Measurements from ENCODE around the gene MANBA. TPM values are rescaled to one million over a fixed set of nuclear protein-coding genes. Genes with fewer than 3 reads are reported as not detected.
A peak's percentile ranks its signal among the peaks of the same experiment; 100 is the strongest.

The MANBA gene
- total and polyA plus RNA-seq, 2 of the 13 experiments (the other 11 are each of a cell fraction or from before 2014, with no cell fraction given): 11.7 to 33.3 TPM

- no peak for TF ChIP-seq STAT6 (CRISPR knock-in tag; IDR thresholded peaks at IDR 0.05; ENCODE audit: borderline replicate concordance)
- peak; percentile 26; the same call in 1 of the 2 replicates for TF ChIP-seq KDM2A (CRISPR knock-in tag; IDR thresholded peaks at IDR 0.05; ENCODE audit: borderline replicate concordance, low read depth)
- TF ChIP-seq ZNF839 (CRISPR knock-in tag; IDR thresholded peaks at IDR 0.05; ENCODE audit: borderline replicate concordance): no peak
- TF ChIP-seq NR2C2 (CRISPR knock-in tag; IDR thresholded peaks at IDR 0.05; ENCODE audit: borderline replicate concordance): peak; percentile 86
- TF ChIP-seq ZBTB7B (CRISPR knock-in tag; IDR thresholded peaks at IDR 0.05): peak; percentile 65; the same call in 1 of the 2 replicates
- peak; percentile 58; the same call in 1 of the 2 replicates for TF ChIP-seq CBX5 (CRISPR knock-in tag; IDR thresholded peaks at IDR 0.05; ENCODE audit: borderline replicate concordance)
- TF ChIP-seq ZNF552 (CRISPR knock-in tag; IDR thresholded peaks at IDR 0.05; ENCODE audit: borderline replicate concordance): no peak
- TF ChIP-seq BCL6 (CRISPR knock-in tag; IDR thresholded peaks at IDR 0.05): peak; percentile 70
- TF ChIP-seq NFE2 (CRISPR knock-in tag; IDR thresholded peaks at IDR 0.05): no peak
- TF ChIP-seq HNRNPL (IDR thresholded peaks at IDR 0.05; ENCODE audit: low read depth, low read length): 0 out of 2 replicates have a peak, but pooled peaks have one; percentile 54
- TF ChIP-seq ESRRA (CRISPR knock-in tag; IDR thresholded peaks at IDR 0.05; ENCODE audit: low read depth): peak; percentile 59; the same call in 1 of the 2 replicates
- no peak for TF ChIP-seq MIXL1 (CRISPR knock-in tag; IDR thresholded peaks at IDR 0.05)
- TF ChIP-seq MAZ (IDR thresholded peaks at IDR 0.05; ENCODE audit: borderline replicate concordance, low read depth, low read length): peak; percentile 68; the same call in 1 of the 2 replicates
- TF ChIP-seq MAZ (CRISPR knock-in tag; IDR thresholded peaks at IDR 0.05; ENCODE audit: low read depth): 0 out of 2 replicates have a peak, but pooled peaks have one; percentile 38
- TF ChIP-seq ZNF207 (IDR thresholded peaks at IDR 0.05; ENCODE audit: borderline replicate concordance): no peak
- TF ChIP-seq HMGXB3 (CRISPR knock-in tag; IDR thresholded peaks at IDR 0.05; ENCODE audit: borderline replicate concordance): peak; percentile 56; the same call in 1 of the 2 replicates
- peak; percentile 64; the same call in 1 of the 2 replicates for TF ChIP-seq IRF2 (CRISPR knock-in tag; IDR thresholded peaks at IDR 0.05)
- peak; percentile 63 for TF ChIP-seq XRCC5 (optimal IDR thresholded peaks at IDR 0.05; ENCODE audit: low read length)
- 0 out of 2 replicates have a peak, but pooled peaks have one; percentile 24 for TF ChIP-seq FOXJ3 (CRISPR knock-in tag; IDR thresholded peaks at IDR 0.05; ENCODE audit: borderline replicate concordance)
- peak; percentile 85 for TF ChIP-seq ARID5B (CRISPR knock-in tag; IDR thresholded peaks at IDR 0.05)
These were observed 18.0 kb upstream of the MANBA start (continued) for GRCh38 chr4:102778720-102779119.
